Stimulated activated CD4-positive, alpha-beta T cell treated with anti-CD3 and anti-CD28 coated beads, Interleukin-15, amount 100 ng/mL, for 48 hours (primary cell): ENCODE results near the gene MAP7.
"Not testable (repeated sequence)": the region's sequence is repeated elsewhere in the genome, so short reads cannot be mapped to it uniquely, and the experiment has no call there.

Source experiments
- DNase-seq, 2 donors: peaks; one replicate each; pipeline ENCODE4 v3.0.0-alpha.2; 2020; ENCODE audit warnings: low read depth in 2 of 2

The MAP7 gene

GRCh38 chr6:136470044-136470443, 80.2 kb downstream of the MAP7 start:
- no peak for DNase-seq

DNA sequence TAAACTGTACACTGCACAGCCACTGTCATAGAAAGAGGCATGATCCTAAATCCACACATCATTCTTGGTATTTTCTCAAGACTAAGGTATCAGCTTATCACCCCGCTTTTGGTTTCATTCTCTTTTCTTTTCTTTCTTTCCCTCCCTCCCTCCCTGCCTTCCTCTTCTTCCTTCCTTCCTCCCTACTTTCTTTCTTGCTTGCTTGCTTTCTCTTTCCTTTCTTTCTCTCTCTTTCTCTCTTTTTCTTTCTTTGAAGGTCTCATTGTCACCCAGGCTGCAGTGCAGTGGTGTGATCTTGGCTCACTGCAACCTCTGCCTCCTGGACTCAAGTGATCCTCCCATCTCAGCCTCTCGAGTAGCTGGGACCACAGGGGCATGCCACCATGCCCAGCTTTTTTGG, 81.1 kb downstream of the MAP7 start:
- no peak for DNase-seq

DNA sequence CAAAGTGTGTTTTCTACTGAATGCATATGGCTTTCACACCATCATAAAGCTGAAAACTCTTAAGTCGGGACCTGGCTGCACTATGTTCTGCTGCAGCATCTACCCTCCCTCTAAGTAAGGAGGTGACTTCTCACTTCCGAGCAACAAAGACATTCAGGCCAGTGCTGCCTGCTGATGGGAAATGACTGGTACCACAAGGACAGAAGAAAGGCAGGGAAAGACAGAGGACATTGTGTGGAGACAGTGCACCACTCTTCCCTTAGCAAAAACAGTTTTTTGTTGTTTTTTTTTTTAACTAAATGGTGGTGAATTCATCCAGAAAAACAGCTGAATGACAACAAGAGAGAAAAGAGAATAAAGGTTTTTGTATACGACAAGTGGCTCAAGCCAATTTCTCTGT, 81.5 kb downstream of the MAP7 start:
- no peak for DNase-seq

DNA sequence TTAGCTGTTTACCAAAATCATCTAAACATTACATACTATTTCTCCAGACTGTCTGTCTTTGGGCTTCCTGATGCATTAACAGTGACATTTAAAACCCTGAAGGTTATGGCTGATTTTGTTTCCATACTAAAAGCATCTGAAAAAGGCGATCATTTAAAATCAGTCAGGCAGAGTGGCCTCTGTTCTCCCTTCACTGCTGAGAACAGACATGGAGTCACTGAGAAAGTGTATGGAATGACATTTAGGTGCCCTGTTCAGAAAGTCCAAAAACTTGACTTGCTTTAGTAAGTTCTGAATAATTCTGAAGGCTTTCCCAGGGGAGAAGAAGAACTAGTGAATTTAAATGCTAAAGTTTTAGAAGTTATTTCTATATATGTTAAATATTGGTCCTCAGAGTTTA, 83.0 kb downstream of the MAP7 start:
- no peak for DNase-seq

DNA sequence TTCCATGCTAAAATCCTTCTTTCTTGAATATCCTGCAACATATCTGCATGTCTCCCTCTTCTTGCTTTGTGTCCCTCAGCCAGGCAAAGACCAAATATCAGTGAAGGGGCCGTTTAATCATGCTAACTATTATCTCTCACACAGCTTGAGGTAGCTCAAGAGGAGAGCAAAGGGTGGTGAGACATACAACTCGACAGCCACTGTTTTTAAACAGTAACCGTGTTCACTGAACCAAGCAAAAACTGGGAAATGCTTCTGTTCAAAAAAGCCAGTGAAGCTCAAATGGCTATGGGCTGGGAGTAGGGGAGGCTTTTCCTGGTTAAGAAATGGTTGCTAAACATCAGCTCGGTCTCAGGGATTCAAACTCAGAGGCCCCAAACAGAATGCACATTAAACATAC, 83.4 kb downstream of the MAP7 start:
- no peak for DNase-seq

GRCh38 chr6:136465766-136466303, 84.4 kb downstream of the MAP7 start:
- no peak for DNase-seq

DNA sequence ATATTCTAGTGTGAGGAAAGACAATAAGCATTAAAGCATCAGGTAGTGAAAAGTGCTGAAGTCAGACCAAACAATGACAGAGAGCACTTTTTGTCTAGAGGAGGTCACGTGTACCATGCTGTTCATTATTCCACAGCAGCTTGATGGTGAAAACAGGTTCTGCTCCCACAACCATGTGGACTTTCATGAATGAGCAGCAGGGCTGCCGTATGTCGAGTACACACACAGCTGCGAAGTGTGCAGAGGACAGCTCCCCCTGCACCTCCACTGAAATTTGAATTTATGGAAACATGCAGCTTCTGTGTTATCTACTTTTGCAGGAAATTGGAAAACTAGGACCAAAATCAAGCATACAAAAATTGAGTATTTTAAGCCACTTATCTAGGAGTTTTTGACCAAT, 85.3 kb downstream of the MAP7 start:
- no peak for DNase-seq

- no peak for DNase-seq
Observed at GRCh38 chr6:136464148-136464547, 86.1 kb downstream of the MAP7 start.

GRCh38 chr6:136463743-136464142, 86.5 kb downstream of the MAP7 start:
- no peak for DNase-seq

GRCh38 chr6:136446579-136447187, 103.5 kb downstream of the MAP7 start:
- no peak for DNase-seq

DNA sequence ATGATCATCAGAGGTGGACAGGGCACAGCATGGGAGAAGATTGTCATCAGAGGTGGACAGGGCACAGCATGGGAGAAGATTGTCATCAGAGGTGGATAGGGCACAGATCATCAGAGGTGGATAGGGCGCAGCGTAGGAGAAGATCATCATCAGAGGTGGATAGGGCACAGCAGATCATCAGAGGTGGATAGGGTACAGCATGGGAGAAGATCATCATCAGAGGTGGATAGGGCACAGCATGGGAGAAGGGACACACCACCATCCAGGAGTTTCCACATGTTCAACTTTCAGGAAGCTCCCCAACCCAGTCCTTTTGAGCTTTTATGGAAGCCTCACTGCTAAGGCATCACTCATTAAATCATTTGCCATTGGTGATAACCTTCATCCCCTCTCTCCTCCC, 104.1 kb downstream of the MAP7 start:
- no peak for DNase-seq

DNA sequence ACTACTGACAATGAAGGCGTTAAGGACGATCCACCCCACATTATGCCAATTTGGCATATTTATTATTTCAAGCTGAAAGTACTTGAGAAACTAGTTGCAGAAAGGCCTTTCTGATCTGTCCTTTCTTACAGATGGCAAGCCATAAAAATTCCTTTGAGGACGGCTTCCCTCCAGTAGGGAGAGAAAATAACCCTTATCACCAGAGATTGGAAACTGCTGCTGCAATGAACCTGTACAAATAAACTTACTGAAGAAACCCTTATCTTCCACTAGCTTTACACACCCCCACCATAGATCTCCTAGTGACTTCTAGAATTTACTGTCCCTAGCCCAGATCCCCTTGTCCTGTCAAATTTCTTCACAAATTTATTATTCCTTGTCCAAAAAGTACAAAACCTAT, 105.2 kb downstream of the MAP7 start:
- DNase-seq: no peak

DNA sequence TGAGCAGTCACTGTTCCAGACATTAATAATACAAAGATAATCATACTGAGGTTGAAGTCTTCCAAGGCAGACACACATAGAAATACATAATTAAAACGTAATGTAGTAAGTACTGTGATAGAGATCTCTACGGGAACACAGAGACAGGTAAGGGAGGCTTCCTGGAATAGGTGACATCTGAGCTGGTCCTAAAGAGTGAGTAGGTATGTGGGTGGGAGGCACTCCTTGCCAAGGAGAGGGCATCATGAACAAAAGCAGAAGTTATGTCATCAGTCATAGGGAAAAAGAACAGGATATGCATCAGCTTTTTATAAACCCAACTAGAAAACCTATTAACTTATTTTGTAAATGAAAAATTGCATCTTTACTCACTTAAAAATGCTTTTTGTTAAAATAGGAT, 110.0 kb downstream of the MAP7 start:
- no peak for DNase-seq

DNA sequence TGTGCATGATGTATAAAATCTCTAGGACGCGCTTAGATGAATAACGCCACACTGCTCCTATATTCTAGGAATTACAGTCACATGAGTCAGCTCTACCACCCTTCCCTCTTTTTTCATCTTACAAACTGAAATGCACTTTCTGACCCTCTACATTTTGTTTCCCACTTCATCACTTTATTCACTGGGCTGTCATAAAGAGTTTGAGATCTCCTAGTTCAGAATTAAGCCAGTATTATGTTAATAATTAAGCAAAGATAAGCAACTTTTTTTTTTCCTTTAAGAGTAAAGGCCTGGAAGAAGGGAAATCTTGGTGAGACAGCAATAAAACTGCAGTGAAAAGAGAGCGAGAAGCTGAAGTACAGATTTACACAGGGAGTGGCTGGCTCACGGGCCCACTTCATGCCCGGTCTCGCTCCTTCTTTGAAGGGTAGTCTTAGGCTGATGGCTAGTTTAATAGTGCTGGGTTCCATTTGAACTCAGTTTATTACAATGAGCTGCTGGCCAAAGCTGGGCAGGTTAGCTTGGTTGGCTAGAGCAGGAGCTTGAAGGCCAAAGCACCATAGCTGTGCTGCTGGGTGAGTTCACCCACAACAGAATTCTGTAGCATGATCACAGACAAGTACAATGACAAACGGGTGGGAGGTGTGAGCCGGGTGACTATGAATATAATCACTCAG, 110.6 kb downstream of the MAP7 start:
- DNase-seq: no peak

DNA sequence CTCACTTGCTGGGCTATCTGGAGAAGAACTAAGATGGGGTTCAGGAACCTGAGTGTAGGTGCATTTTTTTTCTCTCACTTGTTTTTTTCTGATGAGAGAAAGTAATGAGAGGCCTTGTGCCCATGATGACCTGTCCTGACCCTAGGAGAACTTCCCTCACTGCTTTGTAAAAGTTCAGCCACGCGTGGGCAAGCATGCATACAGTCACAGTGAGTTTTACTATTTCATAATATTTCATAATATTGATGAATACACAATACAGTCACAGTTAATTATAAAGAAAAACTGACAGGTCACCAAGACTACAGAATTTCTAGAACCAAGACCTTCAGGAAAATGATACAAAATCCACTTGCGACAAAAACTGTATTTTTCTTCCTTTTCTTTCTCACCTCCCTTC, 111.8 kb downstream of the MAP7 start:
- no peak for DNase-seq

DNA sequence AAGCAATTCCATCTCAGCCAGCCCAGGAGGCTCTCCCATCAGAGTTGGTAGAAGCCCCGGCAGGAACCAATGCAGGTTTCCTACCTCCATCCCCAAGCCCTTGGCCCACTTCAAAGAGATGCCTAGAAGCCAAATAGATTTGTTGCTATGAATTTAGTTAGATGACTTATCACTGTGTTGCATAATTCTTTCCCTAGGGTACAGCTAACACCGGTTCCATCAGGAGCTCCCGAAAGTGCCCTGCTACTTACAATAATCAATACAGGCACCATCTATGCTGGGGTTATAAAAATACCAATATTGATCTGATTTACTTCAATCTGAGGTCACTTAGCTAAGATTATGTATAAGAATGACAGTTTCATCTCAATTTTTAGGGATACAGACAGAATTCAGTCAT, 113.0 kb downstream of the MAP7 start:
- no peak for DNase-seq

DNA sequence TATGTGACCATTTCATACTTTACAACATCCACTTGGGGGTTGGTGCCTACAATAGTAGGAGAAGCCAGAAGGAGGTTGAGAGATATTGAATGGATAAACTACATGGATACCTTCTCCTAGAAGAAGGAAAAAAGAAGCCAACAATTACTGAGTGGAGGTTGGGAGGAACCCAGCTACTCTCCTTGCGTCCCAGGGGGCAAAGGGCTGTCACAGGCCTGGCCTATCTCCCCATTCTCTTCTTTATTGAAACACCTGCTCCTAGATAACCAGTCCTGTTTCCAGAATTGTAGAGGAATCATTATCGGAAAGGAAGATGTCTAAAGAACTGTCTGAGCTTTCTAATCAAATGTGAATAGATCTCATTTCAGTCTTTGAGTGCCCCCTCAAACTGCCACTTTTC, 115.1 kb downstream of the MAP7 start:
- no peak for DNase-seq

DNA sequence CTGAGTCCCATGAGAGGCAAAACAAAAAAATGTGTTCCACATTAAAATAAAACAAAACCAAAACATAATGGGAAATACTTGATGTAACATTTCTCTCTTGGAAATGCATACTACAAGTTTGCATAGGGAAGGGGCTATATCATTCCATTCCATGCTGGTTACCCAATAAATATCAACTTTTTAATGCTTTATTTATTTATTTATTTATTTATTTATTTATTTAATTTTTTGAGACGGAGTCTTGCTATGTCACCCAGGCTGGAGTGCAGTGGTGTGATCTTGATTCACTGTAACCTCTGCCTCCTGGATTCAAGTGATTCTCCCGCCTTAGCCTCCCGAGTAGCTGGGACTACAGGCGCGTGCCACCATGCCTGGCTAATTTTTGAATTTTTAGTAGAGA, 118.9 kb downstream of the MAP7 start:
- DNase-seq: not testable (repeated sequence)

GRCh38 chr6:136429264-136430065, 120.8 kb downstream of the MAP7 start:
- no peak for DNase-seq

- DNase-seq: no peak
Observed at GRCh38 chr6:136427378-136427717, 122.9 kb downstream of the MAP7 start.

GRCh38 chr6:136426627-136427377, 123.4 kb downstream of the MAP7 start:
- no peak for DNase-seq

DNA sequence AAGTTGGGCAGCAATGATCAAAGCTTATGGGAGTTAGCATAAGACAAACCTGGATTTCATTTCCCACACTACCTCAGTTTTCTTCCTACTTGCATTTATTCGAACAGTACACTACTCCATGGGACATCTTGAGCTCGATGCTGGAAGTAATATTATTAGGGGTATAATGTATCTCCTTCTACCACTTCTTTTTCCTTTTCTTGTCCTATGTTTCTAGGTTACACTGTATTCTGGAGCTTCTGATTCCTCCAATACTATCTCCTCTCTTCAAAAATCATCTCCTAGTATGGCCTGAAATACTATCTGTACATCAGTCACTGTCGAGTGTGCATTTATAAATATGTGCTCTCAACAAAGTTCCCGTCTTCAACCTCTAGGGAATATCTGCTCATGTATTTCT, 124.4 kb downstream of the MAP7 start:
- no peak for DNase-seq
